Measurements from ENCODE around the gene FZD2. TPM values are rescaled to one million over a fixed set of nuclear protein-coding genes. Genes with fewer than 3 reads are reported as not detected.

The FZD2 gene
- total and polyA plus RNA-seq, 8 donors = 9.8 to 36.7 (median 26.1) TPM

- DNase-seq (peak in 1 of 4 donors; percentile 76), ATAC-seq (peak; percentile 80)
- TF ChIP-seq CTCF (IDR thresholded peaks at IDR 0.05) = no peak
- Histone ChIP-seq H3K9me3 (no peaks in the 10 kb centered on the region), H3K27ac (peak overlapping the region; percentile 75 to 79), H3K4me3 (peak overlapping the region; percentile 48 to 62), H3K4me1 (peaks cover 0 to 24% of the 10 kb centered on the region in 2 donors), H3K36me3 (no peaks in the 10 kb centered on the region), H3K27me3 (peaks cover 9 to 66% of the 10 kb centered on the region in 2 donors)
- intact Hi-C loops (cut with DNase I) = no loop called here
Measured at GRCh38 chr17:44556166-44556831, 985 bp upstream of the FZD2 start.

GRCh38 chr17:44557651-44558285 lies 484 bp downstream of the FZD2 start:
- Histone ChIP-seq H3K4me3 (peak overlapping the region; percentile 48 to 62), H3K36me3 (no peaks in the 10 kb centered on the region), H3K27me3 (peaks cover 9 to 81% of the 10 kb centered on the region in 2 donors), H3K9me3 (no peaks in the 10 kb centered on the region), H3K4me1 (peaks cover 0 to 24% of the 10 kb centered on the region in 2 donors), H3K27ac (peak overlapping the region; percentile 53 to 75)
- DNase-seq (peak in 3 of 4 donors; percentile 39 to 84 (median 44)), ATAC-seq (peak; percentile 13)
- TF ChIP-seq CTCF (IDR thresholded peaks at IDR 0.05) = no peak
- intact Hi-C loops (cut with DNase I) = no loop called here

GRCh38 chr17:44558334-44558709 lies 1.0 kb downstream of the FZD2 start:
- Histone ChIP-seq H3K27ac (no peak overlapping the region), H3K27me3 (peaks cover 9 to 86% of the 10 kb centered on the region in 2 donors), H3K4me3 (peak overlapping the region; percentile 48 to 62), H3K9me3 (no peaks in the 10 kb centered on the region), H3K36me3 (no peaks in the 10 kb centered on the region), H3K4me1 (peaks cover 0 to 24% of the 10 kb centered on the region in 2 donors)
- DNase-seq (no peak), ATAC-seq (no peak)
- intact Hi-C loops (cut with DNase I) = no loop called here
- no peak for TF ChIP-seq CTCF (IDR thresholded peaks at IDR 0.05)

- no peak for DNase-seq
- no peak overlapping the region for H3K27ac ChIP-seq
- H3K4me1 ChIP-seq = peaks cover 0 to 24% of the 10 kb centered on the region in 2 donors
- no peaks in the 10 kb centered on the region for H3K9me3 ChIP-seq
- H3K36me3 ChIP-seq = no peaks in the 10 kb centered on the region
- peak overlapping the region in 1 of 2 donors; percentile 62 for H3K4me3 ChIP-seq
- peaks cover 9 to 91% of the 10 kb centered on the region in 2 donors for H3K27me3 ChIP-seq
- intact Hi-C loops (cut with DNase I) = no loop called here
- no peak for ATAC-seq
- no peak for TF ChIP-seq CTCF (IDR thresholded peaks at IDR 0.05)
Measured at GRCh38 chr17:44558710-44559633, 1.7 kb downstream of the FZD2 start.

Data from left lung (tissue), 10 donors.